Ishikawa (cell line): ENCODE results near the gene TRIOBP.

ENCODE experiments used
- CEBPB ChIP-seq: IDR thresholded peaks from 2 replicates; pipeline ENCODE4 v1.6.1; 2012
- CREB1 ChIP-seq: IDR thresholded peaks from 2 replicates; pipeline ENCODE4 v1.6.1; 2012; ENCODE audit warnings: low read depth
- EGR1 ChIP-seq: IDR thresholded peaks from 2 replicates; pipeline ENCODE4 v1.6.1; 2012
- EP300 ChIP-seq: IDR thresholded peaks from 2 replicates; pipeline ENCODE4 v1.6.1; 2012; ENCODE audit warnings: borderline replicate concordance
- FOXM1 ChIP-seq: IDR thresholded peaks from 2 replicates; pipeline ENCODE4 v1.6.1; 2012; ENCODE audit warnings: low read depth, borderline replicate concordance
- NFIC ChIP-seq: IDR thresholded peaks from 2 replicates; pipeline ENCODE4 v1.6.1; 2012
- RAD21 ChIP-seq: IDR thresholded peaks from 2 replicates; pipeline ENCODE4 v1.6.1; 2012; ENCODE audit warnings: low read depth
- REST ChIP-seq: IDR thresholded peaks from 2 replicates; pipeline ENCODE4 v1.6.1; 2012; ENCODE audit warnings: low read depth, mild to moderate bottlenecking
- TAF1 ChIP-seq: IDR thresholded peaks from 2 replicates; pipeline ENCODE4 v1.6.1; 2012; ENCODE audit warnings: low read depth, mild to moderate bottlenecking
- TCF12 ChIP-seq: IDR thresholded peaks from 2 replicates; pipeline ENCODE4 v1.6.1; 2012; ENCODE audit warnings: low read depth
- TEAD4 ChIP-seq: IDR thresholded peaks from 2 replicates; pipeline ENCODE4 v1.6.1; 2012
- YY1 ChIP-seq: IDR thresholded peaks from 2 replicates; pipeline ENCODE4 v1.6.1; 2012; ENCODE audit warnings: low read depth
- ZBTB7A ChIP-seq: IDR thresholded peaks from 2 replicates; pipeline ENCODE4 v1.6.1; 2012; ENCODE audit warnings: low read depth
- TF ChIP-seq, protein P1 (sequence below): IDR thresholded peaks from 2 replicates; pipeline ENCODE4 v1.6.1; 2012
- TF ChIP-seq, protein P2 (sequence below): IDR thresholded peaks from 2 replicates; pipeline ENCODE4 v1.6.1; 2012

The TRIOBP gene

GRCh38 chr22:37713761-37714160 lies 16.9 kb downstream of the TRIOBP start:
- TF ChIP-seq TAF1: no peak
- no peak for TF ChIP-seq NFIC
- no peak for TF ChIP-seq FOXM1
- no peak for TF ChIP-seq CREB1
- no peak for TF ChIP-seq YY1
- TF ChIP-seq, protein P1, sequence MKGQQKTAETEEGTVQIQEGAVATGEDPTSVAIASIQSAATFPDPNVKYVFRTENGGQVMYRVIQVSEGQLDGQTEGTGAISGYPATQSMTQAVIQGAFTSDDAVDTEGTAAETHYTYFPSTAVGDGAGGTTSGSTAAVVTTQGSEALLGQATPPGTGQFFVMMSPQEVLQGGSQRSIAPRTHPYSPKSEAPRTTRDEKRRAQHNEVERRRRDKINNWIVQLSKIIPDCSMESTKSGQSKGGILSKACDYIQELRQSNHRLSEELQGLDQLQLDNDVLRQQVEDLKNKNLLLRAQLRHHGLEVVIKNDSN: no peak

- TF ChIP-seq RAD21 (no peak), YY1 (no peak), ZBTB7A (no peak), TAF1 (no peak), CREB1 (no peak), TCF12 (no peak), EP300 (no peak), TEAD4 (no peak)
- TF ChIP-seq, protein P2, sequence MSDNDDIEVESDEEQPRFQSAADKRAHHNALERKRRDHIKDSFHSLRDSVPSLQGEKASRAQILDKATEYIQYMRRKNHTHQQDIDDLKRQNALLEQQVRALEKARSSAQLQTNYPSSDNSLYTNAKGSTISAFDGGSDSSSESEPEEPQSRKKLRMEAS: no peak
Observed at GRCh38 chr22:37714634-37715033, 17.8 kb downstream of the TRIOBP start.

DNA sequence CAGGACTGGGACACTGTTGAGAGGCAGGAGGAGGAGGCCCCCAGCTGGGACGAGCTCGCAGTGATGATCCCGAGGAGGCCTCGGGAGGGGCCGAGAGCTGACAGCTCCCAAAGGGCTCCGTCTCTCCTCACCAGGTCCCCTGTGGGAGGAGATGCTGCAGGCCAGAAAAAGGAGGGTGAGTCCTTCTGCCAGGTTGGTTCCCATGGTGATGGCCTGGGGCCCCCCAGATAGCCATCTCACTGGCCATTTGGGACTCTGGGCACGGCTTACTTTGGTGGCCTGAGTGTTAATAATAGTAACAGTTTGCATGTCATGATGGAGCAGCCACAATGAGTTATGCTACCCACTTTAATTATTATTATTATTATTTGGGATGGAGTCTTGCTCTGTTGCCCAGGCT lies 18.9 kb downstream of the TRIOBP start:
- TF ChIP-seq CREB1: no peak
- no peak for TF ChIP-seq RAD21
- no peak for TF ChIP-seq YY1
- no peak for TF ChIP-seq FOXM1
- TF ChIP-seq, protein P1: no peak
- TF ChIP-seq CEBPB: no peak
- no peak for TF ChIP-seq TEAD4
- no peak for TF ChIP-seq TCF12
- no peak for TF ChIP-seq EGR1
- no peak for TF ChIP-seq EP300
- TF ChIP-seq ZBTB7A: no peak
- no peak for TF ChIP-seq NFIC
- TF ChIP-seq REST: no peak
- TF ChIP-seq TAF1: no peak
- TF ChIP-seq, protein P2: no peak

DNA sequence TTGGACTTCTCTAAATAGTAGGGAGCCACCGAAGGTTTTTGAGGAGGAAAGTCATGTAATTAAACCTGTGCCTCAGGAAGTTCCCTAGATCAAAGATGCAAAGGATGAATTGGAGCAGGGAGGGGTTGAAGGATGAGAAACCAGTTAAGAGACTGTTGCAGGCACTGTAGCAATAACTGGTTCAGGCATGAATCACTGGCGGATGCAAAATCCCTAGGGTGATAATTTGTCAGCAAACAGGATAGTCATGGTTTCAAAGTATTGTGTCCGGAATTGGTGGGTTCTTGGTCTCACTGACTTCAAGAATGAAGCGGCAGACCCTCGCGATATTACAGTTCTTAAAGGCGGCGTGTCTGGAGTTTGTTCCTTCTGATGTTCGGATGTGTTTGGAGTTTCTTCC lies 19.9 kb downstream of the TRIOBP start:
- TF ChIP-seq EGR1 (no peak), FOXM1 (no peak), TEAD4 (no peak), NFIC (no peak), CEBPB (no peak), TAF1 (no peak), REST (no peak), EP300 (no peak), CREB1 (no peak), YY1 (no peak), ZBTB7A (no peak), RAD21 (no peak), TCF12 (no peak)
- TF ChIP-seq, protein P1: no peak
- TF ChIP-seq, protein P2: no peak

GRCh38 chr22:37725551-37726240 lies 28.8 kb downstream of the TRIOBP start:
- TF ChIP-seq FOXM1 (no peak), RAD21 (no peak), TCF12 (no peak), YY1 (no peak), CEBPB (no peak), TEAD4 (no peak), CREB1 (no peak), EGR1 (no peak), NFIC (no peak), TAF1 (no peak), ZBTB7A (no peak), REST (no peak)
- TF ChIP-seq, protein P2: no peak
- TF ChIP-seq, protein P1: no peak
